ENCODE data around the gene EPHA3. TPM values are rescaled to one million over a fixed set of nuclear protein-coding genes. Genes with fewer than 3 reads are reported as not detected.

Gene EPHA3
- polyA plus RNA-seq, 1 donor, result 3.0 TPM

GRCh38 chr3:89525609-89526008 is 418.2 kb downstream of the EPHA3 start:
- no peaks in the 10 kb centered on the region for H3K27me3 ChIP-seq (ENCODE audit: control insufficient read depth, insufficient read depth, low read length)
- DNase-seq, result no peak
- H3K27ac ChIP-seq (ENCODE audit: low read length), result no peak overlapping the region
- H3K4me1 ChIP-seq (ENCODE audit: control insufficient read depth, insufficient read depth, low read length), result no peaks in the 10 kb centered on the region
- no CpG with 5 or more reads among the region's 2 CpGs for WGBS (ENCODE audit: insufficient coverage, low lambda C conversion rate)
- H3K4me3 ChIP-seq (ENCODE audit: low read length), result no peak overlapping the region
- H3K36me3 ChIP-seq (ENCODE audit: control insufficient read depth, insufficient read depth, low read length), result no peaks in the 10 kb centered on the region
- no peaks in the 10 kb centered on the region for H3K9me3 ChIP-seq (ENCODE audit: control insufficient read depth, low read depth, low read length)

GRCh38 chr3:89527736-89528305 is 420.4 kb downstream of the EPHA3 start:
- whole genome bisulfite sequencing (ENCODE audit: insufficient coverage, low lambda C conversion rate), result 60% methylated on average over 1 of the region's 1 CpG
- Histone ChIP-seq H3K27ac (ENCODE audit: low read length) (no peak overlapping the region), H3K36me3 (ENCODE audit: control insufficient read depth, insufficient read depth, low read length) (no peaks in the 10 kb centered on the region), H3K4me3 (ENCODE audit: low read length) (no peak overlapping the region), H3K27me3 (ENCODE audit: control insufficient read depth, insufficient read depth, low read length) (no peaks in the 10 kb centered on the region), H3K9me3 (ENCODE audit: control insufficient read depth, low read depth, low read length) (no peaks in the 10 kb centered on the region), H3K4me1 (ENCODE audit: control insufficient read depth, insufficient read depth, low read length) (no peaks in the 10 kb centered on the region)
- no peak for DNase-seq

Measured in large intestine (tissue), 3 donors.